ENCODE results near the gene SIX4.

Gene SIX4

DNA sequence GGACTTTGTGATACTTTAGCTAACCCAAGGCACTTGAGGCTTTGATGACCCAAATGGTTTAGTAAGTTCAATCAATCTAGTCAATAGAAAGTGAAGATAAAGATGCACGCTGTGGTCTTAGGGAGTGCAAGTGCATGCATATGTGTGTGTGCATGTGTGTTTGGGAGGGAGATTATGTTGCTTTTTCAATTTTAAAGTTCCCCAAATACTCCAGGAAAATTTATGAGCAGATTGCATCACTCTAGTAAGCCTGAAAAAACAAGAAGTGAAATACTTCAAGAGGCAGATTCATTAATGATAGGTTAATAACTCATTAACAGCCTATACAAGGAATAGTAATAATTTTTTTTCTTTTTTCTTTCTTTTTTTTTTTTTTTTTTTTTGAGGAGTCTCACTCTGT lies 62.4 kb downstream of the SIX4 start:
- FAIRE-seq = no peak
- DNase-seq (ENCODE audit: low spot score) = no peak

Data from urothelium cell line (cell line).